ENCODE measurements around the gene STT3B. TPM values are rescaled to one million over a fixed set of nuclear protein-coding genes. Genes with fewer than 3 reads are reported as not detected.

Gene STT3B
- total RNA-seq, 1 donor from 2014 or later, result 66.1 TPM

DNA sequence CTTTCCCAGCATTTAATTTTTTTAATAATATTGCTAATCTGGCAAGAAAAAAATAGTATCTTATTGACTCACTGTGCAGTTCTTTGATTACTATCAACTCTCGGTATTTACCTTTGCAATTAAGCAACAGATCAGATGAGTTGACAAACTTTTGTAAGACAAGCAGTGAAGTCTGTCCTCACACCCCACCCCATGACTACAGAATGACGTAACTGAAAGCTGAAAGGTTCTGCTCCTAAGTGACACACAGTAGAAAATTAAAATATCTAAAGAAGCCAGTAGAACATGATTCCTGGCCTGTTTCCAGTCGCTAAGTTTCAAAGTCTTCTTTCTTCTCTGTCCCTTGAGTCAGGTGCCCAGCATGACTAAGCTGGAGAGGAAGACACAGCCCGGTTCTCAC, 135.5 kb downstream of the STT3B start:
- H3K27me3 Mint-ChIP-seq, result no peaks in the 10 kb centered on the region
- H3K36me3 Mint-ChIP-seq (ENCODE audit: low read depth), result peaks cover 93% of the 10 kb centered on the region
- POLR2A ChIA-PET, result no interaction called here
- H3K4me3 Mint-ChIP-seq, result no peak overlapping the region
- no peak for DNase-seq
- TF ChIP-seq, protein P1, sequence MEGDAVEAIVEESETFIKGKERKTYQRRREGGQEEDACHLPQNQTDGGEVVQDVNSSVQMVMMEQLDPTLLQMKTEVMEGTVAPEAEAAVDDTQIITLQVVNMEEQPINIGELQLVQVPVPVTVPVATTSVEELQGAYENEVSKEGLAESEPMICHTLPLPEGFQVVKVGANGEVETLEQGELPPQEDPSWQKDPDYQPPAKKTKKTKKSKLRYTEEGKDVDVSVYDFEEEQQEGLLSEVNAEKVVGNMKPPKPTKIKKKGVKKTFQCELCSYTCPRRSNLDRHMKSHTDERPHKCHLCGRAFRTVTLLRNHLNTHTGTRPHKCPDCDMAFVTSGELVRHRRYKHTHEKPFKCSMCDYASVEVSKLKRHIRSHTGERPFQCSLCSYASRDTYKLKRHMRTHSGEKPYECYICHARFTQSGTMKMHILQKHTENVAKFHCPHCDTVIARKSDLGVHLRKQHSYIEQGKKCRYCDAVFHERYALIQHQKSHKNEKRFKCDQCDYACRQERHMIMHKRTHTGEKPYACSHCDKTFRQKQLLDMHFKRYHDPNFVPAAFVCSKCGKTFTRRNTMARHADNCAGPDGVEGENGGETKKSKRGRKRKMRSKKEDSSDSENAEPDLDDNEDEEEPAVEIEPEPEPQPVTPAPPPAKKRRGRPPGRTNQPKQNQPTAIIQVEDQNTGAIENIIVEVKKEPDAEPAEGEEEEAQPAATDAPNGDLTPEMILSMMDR (IDR thresholded peaks at IDR 0.05), result no peak
- intact Hi-C loops (cut with micrococcal nuclease), result no loop called here
- CTCF ChIA-PET, result no interaction called here
- no peaks in the 10 kb centered on the region for H3K4me1 Mint-ChIP-seq
- H3K9me3 Mint-ChIP-seq, result no peaks in the 10 kb centered on the region
- H3K27ac Mint-ChIP-seq, result no peak overlapping the region
- no peak for ATAC-seq (ENCODE audit: low read depth)

DNA sequence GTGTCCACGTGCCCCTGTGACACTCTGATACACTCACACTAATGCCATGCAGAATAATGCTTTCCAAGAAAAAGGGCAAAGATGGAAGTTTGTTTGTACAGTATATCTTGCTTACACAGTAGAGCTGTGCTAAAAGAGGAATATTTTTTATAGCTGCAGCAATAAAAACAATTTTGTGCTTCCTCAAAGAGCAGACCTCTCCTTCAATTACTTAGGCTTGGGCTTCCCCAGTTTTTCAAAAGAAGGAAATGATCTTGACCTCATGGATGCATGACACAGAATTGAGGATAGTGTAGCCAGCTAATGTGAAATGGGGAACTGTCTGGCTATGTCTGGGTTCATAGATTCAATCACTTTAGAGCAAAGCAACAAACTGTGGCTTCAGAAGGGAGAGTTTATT, 137.4 kb downstream of the STT3B start:
- Mint-ChIP-seq H3K27me3 (no peaks in the 10 kb centered on the region), H3K4me1 (no peaks in the 10 kb centered on the region), H3K9me3 (no peaks in the 10 kb centered on the region), H3K4me3 (no peak overlapping the region), H3K27ac (no peak overlapping the region), H3K36me3 (ENCODE audit: low read depth) (peaks cover 93% of the 10 kb centered on the region)
- ATAC-seq (ENCODE audit: low read depth) (no peak), DNase-seq (no peak)
- CTCF ChIA-PET, result interaction anchor here (1.5 kb wide), 1 partner anchor 474 kb away, joined by 4 read pairs; no protein-coding TSS in a partner anchor
- intact Hi-C loops (cut with micrococcal nuclease), result no loop called here
- TF ChIP-seq, protein P1 (IDR thresholded peaks at IDR 0.05), result no peak
- POLR2A ChIA-PET, result interaction anchor here (0.5 to 0.6 kb wide), 2 partner anchors 27 to 75 kb away, joined by 3 to 8 read pairs; no protein-coding TSS in a partner anchor

DNA sequence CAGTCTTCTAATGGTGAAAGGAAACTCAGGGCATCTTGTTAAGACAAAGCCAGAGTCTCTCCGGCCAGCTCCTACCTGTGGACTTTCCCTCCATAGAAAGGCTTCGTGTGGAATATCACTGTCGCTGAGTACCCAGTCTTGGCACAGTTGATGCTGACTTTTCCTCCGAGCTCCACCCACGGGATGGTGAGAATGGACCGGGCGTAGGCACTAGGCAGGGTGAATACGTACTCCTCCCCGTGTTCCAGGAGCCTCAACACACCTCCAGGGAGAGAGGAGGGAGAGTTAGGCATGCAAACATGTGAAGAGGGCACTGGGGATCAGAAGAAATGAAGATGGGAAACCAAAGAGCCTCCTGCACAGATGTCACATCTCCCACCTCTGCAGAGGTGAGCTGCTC, 138.0 kb downstream of the STT3B start:
- H3K36me3 Mint-ChIP-seq (ENCODE audit: low read depth), result peaks cover 92% of the 10 kb centered on the region
- H3K9me3 Mint-ChIP-seq, result no peaks in the 10 kb centered on the region
- H3K4me3 Mint-ChIP-seq, result no peak overlapping the region
- CTCF ChIA-PET, result no interaction called here
- TF ChIP-seq, protein P1 (IDR thresholded peaks at IDR 0.05), result no peak
- H3K27ac Mint-ChIP-seq, result no peak overlapping the region
- no peak for ATAC-seq (ENCODE audit: low read depth)
- DNase-seq, result no peak
- H3K27me3 Mint-ChIP-seq, result no peaks in the 10 kb centered on the region
- intact Hi-C loops (cut with micrococcal nuclease), result no loop called here
- POLR2A ChIA-PET, result interaction anchor here (0.5 to 0.6 kb wide), 2 partner anchors 27 to 74 kb away, joined by 3 to 8 read pairs; no protein-coding TSS in a partner anchor
- no peaks in the 10 kb centered on the region for H3K4me1 Mint-ChIP-seq

DNA sequence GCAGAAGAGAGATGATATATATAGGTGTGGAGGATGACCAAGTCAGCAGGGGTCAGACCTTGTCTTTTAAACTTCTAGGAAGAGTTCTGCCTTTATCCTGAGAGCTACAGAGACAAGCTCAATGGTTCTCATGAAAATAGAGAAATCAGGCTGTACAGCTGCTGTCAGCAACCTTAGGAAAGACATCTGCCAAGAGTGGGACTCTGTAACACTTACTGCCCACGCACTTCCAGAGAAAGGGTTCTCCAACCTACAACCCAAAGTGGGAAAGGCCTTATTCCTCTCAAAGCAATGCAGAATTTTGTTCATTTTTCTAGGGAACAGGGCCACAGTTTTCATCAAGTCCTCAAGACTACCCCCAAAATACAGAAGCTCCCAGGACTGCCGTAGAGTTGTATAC, 138.7 kb downstream of the STT3B start:
- Mint-ChIP-seq H3K9me3 (no peaks in the 10 kb centered on the region), H3K4me3 (no peak overlapping the region), H3K27ac (peak overlapping the region; percentile 13), H3K36me3 (ENCODE audit: low read depth) (peaks cover 92% of the 10 kb centered on the region), H3K4me1 (no peaks in the 10 kb centered on the region), H3K27me3 (no peaks in the 10 kb centered on the region)
- ATAC-seq (ENCODE audit: low read depth) (no peak), DNase-seq (no peak)
- intact Hi-C loops (cut with micrococcal nuclease), result no loop called here
- POLR2A ChIA-PET, result no interaction called here
- TF ChIP-seq, protein P1 (IDR thresholded peaks at IDR 0.05), result no peak
- CTCF ChIA-PET, result no interaction called here

DNA sequence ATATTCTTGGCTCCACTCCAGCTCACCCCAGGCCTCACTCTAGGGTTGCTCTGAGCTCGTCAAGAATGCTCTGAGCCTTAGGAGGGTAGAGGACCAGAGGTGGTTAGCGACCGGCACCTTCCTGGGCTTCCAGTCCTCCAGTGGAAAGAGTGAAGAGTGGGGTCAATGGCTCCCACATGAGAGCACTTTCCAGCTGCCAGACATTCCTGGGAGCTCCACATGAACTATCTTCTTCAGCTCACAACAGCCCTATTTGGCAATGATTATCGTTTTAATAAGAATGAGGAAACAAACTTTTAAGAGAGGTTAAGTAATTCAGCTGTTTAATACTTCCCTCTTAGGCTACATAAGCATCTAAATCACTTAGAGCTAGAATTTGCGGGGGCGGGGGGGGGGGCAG, 139.3 kb downstream of the STT3B start:
- intact Hi-C loops (cut with micrococcal nuclease), result no loop called here
- Mint-ChIP-seq H3K27ac (no peak overlapping the region), H3K27me3 (no peaks in the 10 kb centered on the region), H3K4me3 (no peak overlapping the region), H3K9me3 (no peaks in the 10 kb centered on the region), H3K36me3 (ENCODE audit: low read depth) (peaks cover 93% of the 10 kb centered on the region), H3K4me1 (no peaks in the 10 kb centered on the region)
- ATAC-seq (ENCODE audit: low read depth) (no peak), DNase-seq (no peak)
- ChIA-PET POLR2A (no interaction called here), CTCF (no interaction called here)
- TF ChIP-seq, protein P1 (IDR thresholded peaks at IDR 0.05), result no peak

All from activated B cell treated with CpG ODN at 0.5 μM for 24 hours (primary cell).